ENCODE measurements around the gene B4GALNT4. TPM values are rescaled to one million over a fixed set of nuclear protein-coding genes. Genes with fewer than 3 reads are reported as not detected.

The B4GALNT4 gene
- total RNA-seq, 1 donor from 2014 or later = 64.6 TPM

- Histone ChIP-seq H2AFZ (ENCODE audit: low read depth, low read length) (no peak overlapping the region), H3K9me3 (ENCODE audit: insufficient read depth, low read depth, low read length) (peaks cover 13% of the 10 kb centered on the region), H4K20me1 (ENCODE audit: insufficient read depth, low read length) (no peaks in the 10 kb centered on the region), H3K27me3 (ENCODE audit: insufficient read depth, low read length) (no peaks in the 10 kb centered on the region), H3K79me2 (ENCODE audit: insufficient read depth, low read length) (no peaks in the 10 kb centered on the region), H3K27ac (ENCODE audit: low read depth, low read length) (no peak overlapping the region), H3K4me3 (ENCODE audit: insufficient read depth, low read depth, low read length) (no peak overlapping the region), H3K4me2 (ENCODE audit: low read length) (no peak overlapping the region), H3K4me1 (ENCODE audit: insufficient read depth, low read length) (peaks cover 21% of the 10 kb centered on the region), H3K9ac (ENCODE audit: low read length) (no peak overlapping the region), H3K36me3 (ENCODE audit: insufficient read depth, low read length) (no peaks in the 10 kb centered on the region)
- DNase-seq (ENCODE audit: low read depth) (no peak), FAIRE-seq (no peak)
- Mint-ChIP-seq H3K4me1 (ENCODE audit: low read depth, unreplicated experiment) (no peaks in the 10 kb centered on the region), H3K36me3 (ENCODE audit: low read depth, unreplicated experiment) (peaks cover 10% of the 10 kb centered on the region), H3K27me3 (ENCODE audit: low read depth, unreplicated experiment) (peaks cover 18% of the 10 kb centered on the region), H3K27ac (ENCODE audit: unreplicated experiment) (peak overlapping the region; percentile 72), H3K9me3 (ENCODE audit: unreplicated experiment) (peaks cover 17% of the 10 kb centered on the region), H3K4me3 (ENCODE audit: unreplicated experiment) (no peak overlapping the region)
- TF ChIP-seq EZH2 (IDR thresholded peaks at IDR 0.05; ENCODE audit: insufficient read depth, low read length) = no peak
- TF ChIP-seq CTCF (IDR thresholded peaks at IDR 0.05; ENCODE audit: insufficient read depth, low read depth, low read length) = no peak
Measured at GRCh38 chr11:390175-390574, 20.9 kb downstream of the B4GALNT4 start.

- H3K4me2 ChIP-seq (ENCODE audit: low read length) = no peak overlapping the region
- FAIRE-seq (no peak), DNase-seq (ENCODE audit: low read depth) (no peak)
- H3K9ac ChIP-seq (ENCODE audit: low read length) = no peak overlapping the region
- H2AFZ ChIP-seq (ENCODE audit: low read depth, low read length) = no peak overlapping the region
- no peak overlapping the region for H3K27ac ChIP-seq (ENCODE audit: low read depth, low read length)
- no peaks in the 10 kb centered on the region for H3K36me3 ChIP-seq (ENCODE audit: insufficient read depth, low read length)
- no peaks in the 10 kb centered on the region for H3K79me2 ChIP-seq (ENCODE audit: insufficient read depth, low read length)
- no peak overlapping the region for H3K4me3 ChIP-seq (ENCODE audit: insufficient read depth, low read depth, low read length)
- H3K4me3 Mint-ChIP-seq (ENCODE audit: unreplicated experiment) = no peak overlapping the region
- TF ChIP-seq CTCF (IDR thresholded peaks at IDR 0.05; ENCODE audit: insufficient read depth, low read depth, low read length) = no peak
- TF ChIP-seq EZH2 (IDR thresholded peaks at IDR 0.05; ENCODE audit: insufficient read depth, low read length) = no peak
- H3K4me1 ChIP-seq (ENCODE audit: insufficient read depth, low read length) = peaks cover 22% of the 10 kb centered on the region
- H3K27ac Mint-ChIP-seq (ENCODE audit: unreplicated experiment) = no peak overlapping the region
- peaks cover 17% of the 10 kb centered on the region for H3K9me3 Mint-ChIP-seq (ENCODE audit: unreplicated experiment)
- peaks cover 6% of the 10 kb centered on the region for H3K9me3 ChIP-seq (ENCODE audit: insufficient read depth, low read depth, low read length)
- H4K20me1 ChIP-seq (ENCODE audit: insufficient read depth, low read length) = no peaks in the 10 kb centered on the region
- no peaks in the 10 kb centered on the region for H3K4me1 Mint-ChIP-seq (ENCODE audit: low read depth, unreplicated experiment)
- peaks cover 18% of the 10 kb centered on the region for H3K27me3 Mint-ChIP-seq (ENCODE audit: low read depth, unreplicated experiment)
- peaks cover 10% of the 10 kb centered on the region for H3K36me3 Mint-ChIP-seq (ENCODE audit: low read depth, unreplicated experiment)
- no peaks in the 10 kb centered on the region for H3K27me3 ChIP-seq (ENCODE audit: insufficient read depth, low read length)
Measured at GRCh38 chr11:391117-392017, 22.1 kb downstream of the B4GALNT4 start.
